Endothelial cell of umbilical vein (primary cell): ENCODE measurements around the gene LFNG. TPM values are rescaled to one million over a fixed set of nuclear protein-coding genes. Genes with fewer than 3 reads are reported as not detected.

ENCODE experiments used
- BruUV-seq: library from RNA; stranded (reverse); fragments of 400-500 nt; replicated peaks from 2 replicates; lab custom pipeline; 2021; lab: Mats Ljungman, UMichigan
- CTCF ChIA-PET: fragments of 300-600, 350-600 bp; sonication (Branson Sonifier 250); formaldehyde crosslinking; loops from one replicate; lab custom pipeline; 2021; ENCODE audit warnings: antibody characterized with exemption, inconsistent platforms; lab: Charles Lee
- POLR2A ChIA-PET: fragments of 300-600, 350-600 bp; sonication (Branson Sonifier 250); formaldehyde crosslinking; loops from one replicate; lab custom pipeline; 2021; ENCODE audit warnings: antibody characterized with exemption, inconsistent platforms; lab: Charles Lee
- DNase-seq: peaks from one replicate; pipeline ENCODE4 v3.0.0-alpha.2; 2011; ENCODE audit warnings: low read depth, low spot score
- FAIRE-seq: peaks from 2 replicates; lab custom pipeline; 2011; peaks lifted over from hg19 to GRCh38; lab: Jason Lieb, UNC
- H2AFZ ChIP-seq: 2 replicates; pipeline ENCODE4 v1.6.0; 2012; ENCODE audit warnings: low read depth, low read length, control low read depth, inconsistent platforms
- H3K27ac ChIP-seq: 2 replicates; pipeline ENCODE4 v1.5.1; 2011; ENCODE audit warnings: low read depth, mild to moderate bottlenecking, control low read depth, low read length, moderate library complexity; ENCODE audit not compliant: insufficient read depth
- H3K27me3 ChIP-seq, 2 experiments: 2 replicates each; pipeline versions ENCODE4 v1.6.0 to v1.6.1; 2011; ENCODE audit warnings: low read length in 2 of 2, mixed read lengths in 1 of 2; ENCODE audit not compliant: control insufficient read depth in 2 of 2, insufficient read depth in 2 of 2
- H3K36me3 ChIP-seq, 2 experiments: 2 replicates in 1 of 2; 3 replicates in 1 of 2; pipeline ENCODE4 v1.5.1; 2011; ENCODE audit warnings: low read length in 2 of 2, mild to moderate bottlenecking in 1 of 2, moderate library complexity in 1 of 2; ENCODE audit not compliant: control insufficient read depth in 2 of 2, insufficient read depth in 2 of 2; ENCODE audit errors: extremely low read depth in 1 of 2
- H3K4me1 ChIP-seq: 3 replicates; pipeline ENCODE4 v1.5.1; 2011; ENCODE audit warnings: mild to moderate bottlenecking, low read length; ENCODE audit not compliant: control insufficient read depth, insufficient read depth; ENCODE audit errors: extremely low read depth
- H3K4me2 ChIP-seq: 2 replicates; pipeline ENCODE4 v1.6.1; 2011; ENCODE audit warnings: low read length, control low read depth, mixed read lengths; ENCODE audit not compliant: insufficient read depth
- H3K4me3 ChIP-seq, 3 experiments: fragments of 200-600 bp in 1 of 3; sonication (generic), shearing (Covaris generic) in 1 of 3; replicated peaks in 1 of 3; 2 replicates each; pipeline ENCODE4 v1.5.1; 2011 to 2016; ENCODE audit warnings: control low read depth in 3 of 3, low read length in 3 of 3, mild to moderate bottlenecking in 2 of 3, inconsistent platforms in 1 of 3, low read depth in 1 of 3, moderate library complexity in 1 of 3; ENCODE audit not compliant: insufficient read depth in 1 of 3
- H3K79me2 ChIP-seq: 2 replicates; pipeline ENCODE4 v1.6.0; 2012; ENCODE audit warnings: low read length, inconsistent platforms; ENCODE audit not compliant: control insufficient read depth, insufficient read depth
- H3K9ac ChIP-seq: replicated peaks from 2 replicates; pipeline ENCODE3; 2011; ENCODE audit warnings: low read length, control low read depth; ENCODE audit not compliant: insufficient read depth; ENCODE audit errors: extremely low read depth
- H3K9me1 ChIP-seq: replicated peaks from 3 replicates; pipeline ENCODE4 v1.6.0; 2011; ENCODE audit warnings: mild to moderate bottlenecking, low read length; ENCODE audit not compliant: control insufficient read depth, insufficient read depth; ENCODE audit errors: extremely low read depth
- H3K9me3 ChIP-seq: replicated peaks from 2 replicates; pipeline ENCODE4 v1.5.1; 2012; ENCODE audit warnings: low read length, inconsistent platforms; ENCODE audit not compliant: control insufficient read depth, insufficient read depth
- H4K20me1 ChIP-seq: replicated peaks from 2 replicates; pipeline ENCODE3; 2011; ENCODE audit warnings: mild to moderate bottlenecking, low read length; ENCODE audit not compliant: control insufficient read depth, insufficient read depth; ENCODE audit errors: extremely low read depth
- EZH2 ChIP-seq: IDR thresholded peaks from 2 replicates; pipeline ENCODE4 v1.6.1; 2012; ENCODE audit warnings: borderline replicate concordance, low read depth, mild to moderate bottlenecking, moderate library complexity, low read length, inconsistent platforms; ENCODE audit not compliant: severe bottlenecking
- FOS ChIP-seq: IDR thresholded peaks from 2 replicates; pipeline ENCODE4 v1.6.1; 2011; ENCODE audit warnings: mild to moderate bottlenecking, low read length, moderate library complexity, borderline replicate concordance; ENCODE audit not compliant: insufficient read depth
- GATA2 ChIP-seq: IDR thresholded peaks from 2 replicates; pipeline ENCODE4 v1.7.0; 2011; ENCODE audit warnings: low read depth, mild to moderate bottlenecking, moderate library complexity, mixed read lengths, low read length; ENCODE audit not compliant: insufficient read length, insufficient read depth
- JUN ChIP-seq: IDR thresholded peaks from 2 replicates; pipeline ENCODE4 v1.6.1; 2011; ENCODE audit warnings: borderline replicate concordance, low read depth; ENCODE audit not compliant: insufficient read length, insufficient read depth
- MYC ChIP-seq: IDR thresholded peaks from one replicate; pipeline ENCODE4 v1.6.1; 2011; ENCODE audit warnings: mild to moderate bottlenecking, low read depth, low read length
- POLR2A ChIP-seq: IDR thresholded peaks from 2 replicates; pipeline ENCODE4 v1.6.1; 2012; ENCODE audit warnings: low read depth, mild to moderate bottlenecking, control low read depth, low read length
- POLR2AphosphoS5 ChIP-seq: IDR thresholded peaks from 2 replicates; pipeline ENCODE4 v1.6.1; 2012; ENCODE audit warnings: low read depth, mild to moderate bottlenecking, control low read depth, low read length, moderate library complexity; ENCODE audit not compliant: insufficient read depth
- dilution Hi-C: fragments of 300-500 bp; cut with MboI; formaldehyde crosslinking; loops from one replicate; pipeline ENCODE4 v1.15.0; 2019; ENCODE audit warnings: low sequenced_read_pairs; ENCODE audit not compliant: extremely low pct_ligation_motif_present
- intact Hi-C: fragments of 100-400 bp; cut with micrococcal nuclease; formaldehyde crosslinking; loops from one replicate; pipeline ENCODE4 v1.10.0; 2022
- polyA plus RNA-seq, 4 experiments: library from polyadenylated mRNA; depleted of rRNA in 3 of 4; stranded (reverse) in 3 of 4; unstranded in 1 of 4; fragments of >200 nt; gene quantifications; 2 replicates each; pipeline versions ENCODE4 v1.2.1 to v1.2.3, GENCODE V29; 2011 to 2012; ENCODE audit warnings: missing spikeins in 1 of 4
- total RNA-seq: library from RNA; stranded (reverse); gene quantifications from 2 replicates; pipeline ENCODE4 v1.2.3, GENCODE V29; 2021
- TF ChIP-seq, protein P1 (sequence below), 2 donors: IDR thresholded peaks; 1 replicate in 1 of 2; 2 replicates in 1 of 2; pipeline ENCODE4 v1.5.1; 2011; ENCODE audit warnings: low read length in 2 of 2, mild to moderate bottlenecking in 2 of 2, moderate library complexity in 2 of 2, control low read depth in 1 of 2, inconsistent platforms in 1 of 2, low read depth in 1 of 2; ENCODE audit not compliant: insufficient read depth in 1 of 2; ENCODE audit errors: extremely low read depth in 1 of 2
- TF ChIP-seq, protein P2 (sequence below): IDR thresholded peaks from 2 replicates; pipeline ENCODE4 v1.6.1; 2011; ENCODE audit not compliant: insufficient read depth, insufficient read length

Gene LFNG
- total and polyA plus RNA-seq, 2 donors (not counting 3 experiments of a cell fraction or from before 2014, with no cell fraction given) = 12.6 to 13.1 TPM

DNA sequence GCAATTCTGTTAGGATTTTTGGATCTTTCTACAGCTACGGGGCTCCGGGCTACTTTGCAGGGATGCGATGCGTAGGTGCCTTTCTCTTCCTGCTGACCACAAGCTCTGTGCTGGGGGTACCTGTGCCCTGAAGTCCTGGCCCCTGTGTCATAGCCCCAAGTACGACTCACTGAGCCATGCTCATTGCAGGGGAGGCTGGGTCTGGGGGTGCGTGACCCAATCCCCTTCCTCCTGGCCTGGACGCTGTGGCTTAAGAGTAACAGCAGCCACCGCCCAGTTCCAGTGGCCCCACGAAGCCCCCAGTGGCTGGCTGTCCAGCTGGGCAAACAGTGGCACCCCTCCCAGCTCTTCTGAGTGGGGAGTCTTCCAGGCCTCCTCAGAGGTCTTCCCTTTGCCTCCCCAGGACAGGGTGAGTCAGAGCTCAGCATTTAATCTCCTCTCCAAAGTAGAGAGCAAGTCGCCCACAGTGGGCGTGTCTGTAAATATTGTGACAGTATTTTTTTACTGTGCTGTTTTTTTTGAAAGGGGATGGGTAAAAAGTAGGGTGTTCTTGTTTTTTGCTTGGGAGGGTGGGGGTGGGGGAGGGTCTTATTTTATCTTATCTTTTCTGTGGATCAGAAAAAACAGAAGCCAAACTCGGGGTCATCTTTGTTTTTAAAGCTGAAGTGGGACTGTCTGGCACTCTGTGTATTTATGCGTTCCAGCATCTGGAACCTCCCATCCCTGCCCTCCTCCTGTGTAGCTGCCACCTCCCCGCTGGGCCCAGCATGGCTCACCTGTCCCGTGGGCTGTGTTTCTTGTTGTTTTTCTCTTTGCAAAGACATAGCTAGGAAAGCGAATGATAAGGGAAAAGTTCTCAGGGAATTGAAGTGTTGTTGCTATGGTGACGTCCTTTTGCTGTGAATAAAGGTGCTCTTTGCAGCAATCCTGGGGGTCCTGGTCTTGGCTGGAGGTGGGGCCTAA is 8.2 kb downstream of the LFNG start:
- Histone ChIP-seq H2AFZ (no peak overlapping the region), H3K9me1 (no peaks in the 10 kb centered on the region), H3K27me3 (no peaks in the 10 kb centered on the region), H3K9ac (no peak overlapping the region), H3K4me1 (peaks cover 47% of the 10 kb centered on the region), H4K20me1 (no peaks in the 10 kb centered on the region), H3K4me2 (no peak overlapping the region), H3K36me3 (no peaks in the 10 kb centered on the region), H3K4me3 (no peak overlapping the region), H3K79me2 (no peaks in the 10 kb centered on the region), H3K9me3 (no peaks in the 10 kb centered on the region), H3K27ac (no peak overlapping the region)
- DNase-seq (no peak), FAIRE-seq (peak; percentile 66)
- ChIA-PET CTCF (interaction anchor here (0.7 to 1.0 kb wide), 2 partner anchors 24 to 108 kb away, joined by 3 read pairs; no protein-coding TSS in a partner anchor), POLR2A (no interaction called here)
- peak; percentile 54 for TF ChIP-seq FOS
- no peak for TF ChIP-seq POLR2AphosphoS5
- dilution Hi-C loops (no loop called here), intact Hi-C loops (loop anchor here (2.0 to 10.0 kb wide), 2 partner anchors 27 to 123 kb away; partner anchors contain the start of genes BRAT1 and CHST12)
- BruUV-seq = no TSS peak

DNA sequence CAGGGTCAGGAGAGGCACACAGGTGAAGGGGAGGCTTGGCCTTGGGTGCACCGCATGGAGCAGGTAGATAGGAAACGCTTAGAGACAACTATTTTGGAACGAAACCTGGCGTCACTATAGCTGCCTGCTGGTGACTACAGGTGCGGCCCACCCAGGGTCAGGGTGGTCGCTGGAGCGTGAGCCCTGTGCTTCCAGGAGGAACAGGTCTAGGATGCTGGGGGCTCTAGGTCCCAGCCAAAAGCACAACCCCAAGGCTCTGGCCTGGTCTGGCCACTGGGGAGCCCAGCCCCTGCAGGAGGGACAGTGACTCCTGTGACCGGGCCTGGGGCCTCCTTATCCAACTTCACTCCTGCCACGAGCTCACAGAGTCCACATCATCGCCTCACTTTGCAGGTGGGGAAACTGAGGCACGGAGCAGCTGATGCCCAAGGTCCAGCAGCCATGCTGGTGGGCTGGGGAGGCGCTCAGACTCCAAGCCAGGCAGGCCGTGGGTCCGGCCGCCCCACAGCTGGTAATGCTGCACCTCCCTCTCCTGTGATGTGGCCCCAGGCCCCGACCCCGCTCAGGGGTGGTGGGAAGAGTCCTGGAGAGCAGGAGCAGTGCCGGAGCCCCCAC is 9.0 kb downstream of the LFNG start:
- DNase-seq (no peak), FAIRE-seq (no peak)
- intact Hi-C loops (loop anchor here (1.0 to 10.0 kb wide), 3 partner anchors 7 to 124 kb away; partner anchors contain the start of genes BRAT1 and CHST12), dilution Hi-C loops (no loop called here)
- POLR2A ChIA-PET = no interaction called here
- Histone ChIP-seq H4K20me1 (no peaks in the 10 kb centered on the region), H3K27me3 (no peaks in the 10 kb centered on the region), H3K36me3 (no peaks in the 10 kb centered on the region), H3K27ac (no peak overlapping the region), H3K9ac (no peak overlapping the region), H3K79me2 (no peaks in the 10 kb centered on the region), H2AFZ (no peak overlapping the region), H3K9me3 (no peaks in the 10 kb centered on the region), H3K9me1 (no peaks in the 10 kb centered on the region), H3K4me1 (peaks cover 39% of the 10 kb centered on the region), H3K4me2 (no peak overlapping the region), H3K4me3 (no peak overlapping the region)
- no TSS peak for BruUV-seq
- CTCF ChIA-PET = interaction anchor here (0.6 to 1.0 kb wide), 2 partner anchors 107 to 255 kb away, joined by 3 read pairs; no protein-coding TSS in a partner anchor
- TF ChIP-seq, protein P1, sequence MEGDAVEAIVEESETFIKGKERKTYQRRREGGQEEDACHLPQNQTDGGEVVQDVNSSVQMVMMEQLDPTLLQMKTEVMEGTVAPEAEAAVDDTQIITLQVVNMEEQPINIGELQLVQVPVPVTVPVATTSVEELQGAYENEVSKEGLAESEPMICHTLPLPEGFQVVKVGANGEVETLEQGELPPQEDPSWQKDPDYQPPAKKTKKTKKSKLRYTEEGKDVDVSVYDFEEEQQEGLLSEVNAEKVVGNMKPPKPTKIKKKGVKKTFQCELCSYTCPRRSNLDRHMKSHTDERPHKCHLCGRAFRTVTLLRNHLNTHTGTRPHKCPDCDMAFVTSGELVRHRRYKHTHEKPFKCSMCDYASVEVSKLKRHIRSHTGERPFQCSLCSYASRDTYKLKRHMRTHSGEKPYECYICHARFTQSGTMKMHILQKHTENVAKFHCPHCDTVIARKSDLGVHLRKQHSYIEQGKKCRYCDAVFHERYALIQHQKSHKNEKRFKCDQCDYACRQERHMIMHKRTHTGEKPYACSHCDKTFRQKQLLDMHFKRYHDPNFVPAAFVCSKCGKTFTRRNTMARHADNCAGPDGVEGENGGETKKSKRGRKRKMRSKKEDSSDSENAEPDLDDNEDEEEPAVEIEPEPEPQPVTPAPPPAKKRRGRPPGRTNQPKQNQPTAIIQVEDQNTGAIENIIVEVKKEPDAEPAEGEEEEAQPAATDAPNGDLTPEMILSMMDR (IDR thresholded peaks at IDR 0.05; ENCODE audit: extremely low read depth in 1 of 2, insufficient read depth in 1 of 2, low read depth in 1 of 2, low read length in 2 of 2) = no peak
- no peak for TF ChIP-seq EZH2
- TF ChIP-seq GATA2 = no peak
- no peak for TF ChIP-seq POLR2AphosphoS5
- no peak for TF ChIP-seq FOS
- TF ChIP-seq MYC = no peak
- TF ChIP-seq, protein P2, sequence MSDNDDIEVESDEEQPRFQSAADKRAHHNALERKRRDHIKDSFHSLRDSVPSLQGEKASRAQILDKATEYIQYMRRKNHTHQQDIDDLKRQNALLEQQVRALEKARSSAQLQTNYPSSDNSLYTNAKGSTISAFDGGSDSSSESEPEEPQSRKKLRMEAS = no peak
- TF ChIP-seq POLR2A = no peak
- no peak for TF ChIP-seq JUN
